HUES64 (cell line): Measurements from ENCODE around the gene KRT2.

ENCODE experiments used
- H3K27ac ChIP-seq: 2 replicates; pipeline ENCODE4 v1.7.0; 2013; ENCODE audit warnings: low read depth, low read length, inconsistent platforms
- H3K27me3 ChIP-seq: 2 replicates; pipeline ENCODE4 v1.6.1; 2013; ENCODE audit warnings: mild to moderate bottlenecking, low read length; ENCODE audit not compliant: insufficient read depth
- H3K36me3 ChIP-seq: 2 replicates; pipeline ENCODE4 v1.6.1; 2013; ENCODE audit warnings: mild to moderate bottlenecking, low read length; ENCODE audit not compliant: insufficient read depth
- H3K4me1 ChIP-seq: 2 replicates; pipeline ENCODE4 v1.6.1; 2013; ENCODE audit warnings: mild to moderate bottlenecking, low read length, moderate library complexity; ENCODE audit not compliant: insufficient read depth
- H3K4me3 ChIP-seq: 2 replicates; pipeline ENCODE4 v1.5.1; 2013; ENCODE audit warnings: mild to moderate bottlenecking, low read length, moderate library complexity
- H3K9ac ChIP-seq: 2 replicates; pipeline ENCODE4 v1.6.1; 2013; ENCODE audit warnings: mild to moderate bottlenecking, low read depth, low read length
- H3K9me3 ChIP-seq: 2 replicates; pipeline ENCODE4 v1.6.1; 2013; ENCODE audit warnings: low read depth, low read length; ENCODE audit not compliant: insufficient read depth
- WGBS: fragments of 150-250, 120-280 bp; methylation state at CpG from one replicate; pipeline ENCODE4 v1.1.7; 2013; ENCODE audit warnings: missing lambda C conversion rate; 5-methylcytosine and 5-hydroxymethylcytosine counted together

The KRT2 gene

GRCh38 chr12:52684431-52684830, 32.4 kb upstream of the KRT2 start:
- H3K27me3 ChIP-seq: peaks cover 28% of the 10 kb centered on the region; the same call in 1 of the 2 replicates
- H3K4me1 ChIP-seq: no peaks in the 10 kb centered on the region
- WGBS: 74% methylated on average over 2 of the region's 2 CpGs
- H3K36me3 ChIP-seq: no peaks in the 10 kb centered on the region
- H3K4me3 ChIP-seq: no peak overlapping the region
- no peak overlapping the region for H3K27ac ChIP-seq
- H3K9me3 ChIP-seq: no peaks in the 10 kb centered on the region
- H3K9ac ChIP-seq: no peak overlapping the region

- Histone ChIP-seq H3K9me3 (no peaks in the 10 kb centered on the region), H3K27ac (no peak overlapping the region), H3K27me3 (peaks cover 26% of the 10 kb centered on the region; the same call in 1 of the 2 replicates), H3K9ac (no peak overlapping the region), H3K4me1 (no peaks in the 10 kb centered on the region), H3K36me3 (no peaks in the 10 kb centered on the region), H3K4me3 (no peak overlapping the region)
- 85% methylated on average over 12 of the region's 12 CpGs for WGBS
These were observed 31.7 kb upstream of the KRT2 start for GRCh38 chr12:52683575-52684300.

- Histone ChIP-seq H3K27ac (no peak overlapping the region), H3K9me3 (no peaks in the 10 kb centered on the region), H3K4me3 (no peak overlapping the region), H3K4me1 (no peaks in the 10 kb centered on the region), H3K27me3 (peaks cover 19% of the 10 kb centered on the region; the same call in 1 of the 2 replicates), H3K36me3 (no peaks in the 10 kb centered on the region), H3K9ac (no peak overlapping the region)
- WGBS: 90% methylated on average over 4 of the region's 4 CpGs
These were observed 31.0 kb upstream of the KRT2 start for GRCh38 chr12:52682938-52683574.

GRCh38 chr12:52682381-52682660, 30.3 kb upstream of the KRT2 start:
- H3K27ac ChIP-seq: no peak overlapping the region
- peaks cover 13% of the 10 kb centered on the region; the same call in 1 of the 2 replicates for H3K27me3 ChIP-seq
- H3K9ac ChIP-seq: no peak overlapping the region
- H3K9me3 ChIP-seq: no peaks in the 10 kb centered on the region
- WGBS: 100% methylated on average over 2 of the region's 2 CpGs
- H3K4me1 ChIP-seq: no peaks in the 10 kb centered on the region
- H3K36me3 ChIP-seq: no peaks in the 10 kb centered on the region
- no peak overlapping the region for H3K4me3 ChIP-seq

GRCh38 chr12:52681526-52682380, 29.7 kb upstream of the KRT2 start:
- Histone ChIP-seq H3K36me3 (no peaks in the 10 kb centered on the region), H3K9ac (no peak overlapping the region), H3K4me3 (no peak overlapping the region), H3K4me1 (no peaks in the 10 kb centered on the region), H3K27me3 (peaks cover 11% of the 10 kb centered on the region; the same call in 1 of the 2 replicates), H3K9me3 (no peaks in the 10 kb centered on the region), H3K27ac (no peak overlapping the region)
- WGBS: 89% methylated on average over 12 of the region's 12 CpGs

GRCh38 chr12:52680363-52680762, 28.4 kb upstream of the KRT2 start, which contains the start of gene KRT1:
Gene KRT1 (minus strand): TSS chr12:52680407. CDS start chr12:52680348, 59 bp downstream.
- Histone ChIP-seq H3K9ac (no peak within 1 kb of the TSS), H3K4me1 (no peaks in the 10 kb centered on the region), H3K4me3 (no peak within 1 kb of the TSS), H3K27me3 (peaks cover 5% of the 10 kb centered on the region; the same call in 1 of the 2 replicates), H3K36me3 (no peaks in the 10 kb centered on the region), H3K27ac (no peak within 1 kb of the TSS), H3K9me3 (no peaks in the 10 kb centered on the region)
- WGBS: 94% methylated on average over 3 of the region's 3 CpGs

- H3K9ac ChIP-seq: no peak overlapping the region
- H3K4me3 ChIP-seq: no peak overlapping the region
- 92% methylated on average over 5 of the region's 5 CpGs for WGBS
- no peaks in the 10 kb centered on the region for H3K36me3 ChIP-seq
- H3K9me3 ChIP-seq: no peaks in the 10 kb centered on the region
- H3K27ac ChIP-seq: no peak overlapping the region
- peaks cover 5% of the 10 kb centered on the region; the same call in 1 of the 2 replicates for H3K27me3 ChIP-seq
- no peaks in the 10 kb centered on the region for H3K4me1 ChIP-seq
These were observed 27.9 kb upstream of the KRT2 start for GRCh38 chr12:52679875-52680274.

GRCh38 chr12:52677671-52678070, 25.7 kb upstream of the KRT2 start:
- WGBS: 78% methylated on average over 1 of the region's 1 CpG
- Histone ChIP-seq H3K9me3 (no peaks in the 10 kb centered on the region), H3K27ac (no peak overlapping the region), H3K36me3 (no peaks in the 10 kb centered on the region), H3K4me3 (no peak overlapping the region), H3K9ac (no peak overlapping the region), H3K27me3 (peaks cover 5% of the 10 kb centered on the region; the same call in 1 of the 2 replicates), H3K4me1 (no peaks in the 10 kb centered on the region)

- no peaks in the 10 kb centered on the region for H3K36me3 ChIP-seq
- no peaks in the 10 kb centered on the region for H3K9me3 ChIP-seq
- no peaks in the 10 kb centered on the region for H3K4me1 ChIP-seq
- peaks cover 5% of the 10 kb centered on the region; the same call in 1 of the 2 replicates for H3K27me3 ChIP-seq
- WGBS: 94% methylated on average over 5 of the region's 5 CpGs
- no peak overlapping the region for H3K9ac ChIP-seq
- H3K4me3 ChIP-seq: no peak overlapping the region
- no peak overlapping the region for H3K27ac ChIP-seq
These were observed 25.1 kb upstream of the KRT2 start for GRCh38 chr12:52677126-52677525.

- Histone ChIP-seq H3K36me3 (no peaks in the 10 kb centered on the region), H3K4me1 (no peaks in the 10 kb centered on the region), H3K4me3 (no peak overlapping the region), H3K27ac (no peak overlapping the region), H3K27me3 (peaks cover 5% of the 10 kb centered on the region; the same call in 1 of the 2 replicates), H3K9ac (no peak overlapping the region), H3K9me3 (no peaks in the 10 kb centered on the region)
- WGBS: 86% methylated on average over 7 of the region's 7 CpGs
These were observed 24.2 kb upstream of the KRT2 start for GRCh38 chr12:52676163-52676562.

- H3K27me3 ChIP-seq: peaks cover 2% of the 10 kb centered on the region; the same call in 1 of the 2 replicates
- H3K27ac ChIP-seq: no peak overlapping the region
- WGBS: 91% methylated on average over 28 of the region's 28 CpGs
- no peaks in the 10 kb centered on the region for H3K9me3 ChIP-seq
- H3K4me1 ChIP-seq: no peaks in the 10 kb centered on the region
- no peak overlapping the region for H3K9ac ChIP-seq
- no peak overlapping the region for H3K4me3 ChIP-seq
- H3K36me3 ChIP-seq: no peaks in the 10 kb centered on the region
These were observed 23.3 kb upstream of the KRT2 start for GRCh38 chr12:52675301-52675701.
